Cerebellar cortex (tissue), 1 donor: ENCODE measurements around the gene PDE3B.
"Not testable (repeated sequence)": the region's sequence is repeated elsewhere in the genome, so short reads cannot be mapped to it uniquely, and the experiment has no call there.

ENCODE experiments used
- DNase-seq: peaks from one replicate; pipeline ENCODE4 v3.0.0-alpha.2; 2015; ENCODE audit warnings: low spot score

PDE3B gene

DNA sequence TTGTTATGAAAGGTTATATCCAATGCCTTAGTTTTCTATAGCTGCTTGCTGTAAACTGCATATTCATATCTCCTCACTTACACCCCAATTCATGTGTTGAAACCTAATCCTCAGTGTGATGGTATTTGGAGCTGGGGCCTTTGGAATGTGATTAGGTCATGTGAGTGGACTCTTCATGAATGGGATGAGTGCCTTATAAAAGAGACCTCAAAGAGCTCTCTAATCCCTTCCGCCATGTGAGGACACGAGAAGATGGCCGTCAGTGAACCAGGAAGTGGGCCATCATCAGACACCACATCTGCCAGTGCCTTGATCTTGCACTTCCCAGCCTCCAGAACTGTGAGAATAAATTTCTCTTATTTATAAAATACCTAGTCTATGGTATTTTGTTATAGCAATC, 169.2 kb downstream of the PDE3B start:
- DNase-seq, result no peak

DNA sequence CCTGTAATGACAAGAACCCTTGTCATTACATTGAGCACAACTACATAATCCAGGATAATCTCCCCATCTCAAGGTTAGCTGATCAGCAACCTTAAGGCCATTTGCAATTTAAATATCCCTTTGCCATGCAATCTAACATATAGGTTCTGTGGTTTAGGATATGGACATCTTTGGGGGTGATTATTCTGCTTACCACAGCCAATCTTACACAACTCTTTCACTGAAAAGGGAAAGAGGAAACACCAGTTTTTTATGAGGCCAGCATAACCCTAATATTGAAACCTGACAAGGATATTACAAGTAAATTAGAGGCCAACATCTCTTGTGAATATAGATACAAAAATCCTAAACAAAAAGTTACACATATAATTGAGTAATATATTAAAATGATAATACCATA, 169.9 kb downstream of the PDE3B start:
- no peak for DNase-seq

- DNase-seq, result no peak
Measured at GRCh38 chr11:14818779-14819178, 175.2 kb downstream of the PDE3B start.

- DNase-seq, result no peak
Measured at GRCh38 chr11:14819596-14819995, 176.0 kb downstream of the PDE3B start.

- DNase-seq, result no peak
Measured at GRCh38 chr11:14821031-14821430, 177.4 kb downstream of the PDE3B start.

- no peak for DNase-seq
Measured at GRCh38 chr11:14826600-14826999, 183.0 kb downstream of the PDE3B start.

- DNase-seq, result no peak
Measured at GRCh38 chr11:14835496-14836492, 192.2 kb downstream of the PDE3B start.

DNA sequence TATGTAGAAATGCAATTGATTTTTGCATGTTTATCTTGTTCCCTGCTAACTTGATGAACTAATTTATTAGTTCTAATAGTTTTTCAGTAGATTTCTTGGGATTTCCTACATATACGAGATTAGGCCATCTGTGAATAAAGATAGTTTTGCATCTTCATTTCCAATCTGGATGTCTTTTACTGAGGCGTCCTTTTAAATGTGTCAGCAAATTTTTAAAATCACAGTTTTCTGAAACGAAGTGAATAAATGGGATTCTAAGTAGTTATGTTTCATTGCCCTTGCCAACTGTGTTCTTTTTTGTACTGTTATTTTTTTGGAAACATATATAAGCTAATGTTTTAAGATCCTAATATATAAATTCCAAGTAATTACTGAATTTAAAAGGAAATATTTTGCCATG, 198.4 kb downstream of the PDE3B start:
- DNase-seq, result no peak

GRCh38 chr11:14852571-14853177, 209.1 kb downstream of the PDE3B start:
- DNase-seq, result no peak

GRCh38 chr11:14854057-14854456, 210.5 kb downstream of the PDE3B start:
- no peak for DNase-seq

GRCh38 chr11:14855890-14856289, 212.3 kb downstream of the PDE3B start:
- DNase-seq, result no peak

- no peak for DNase-seq
Measured at GRCh38 chr11:14857621-14858020, 214.0 kb downstream of the PDE3B start.

- no peak for DNase-seq
Measured at GRCh38 chr11:14858404-14858803, 214.8 kb downstream of the PDE3B start.

GRCh38 chr11:14860511-14860910, 216.9 kb downstream of the PDE3B start:
- no peak for DNase-seq

DNA sequence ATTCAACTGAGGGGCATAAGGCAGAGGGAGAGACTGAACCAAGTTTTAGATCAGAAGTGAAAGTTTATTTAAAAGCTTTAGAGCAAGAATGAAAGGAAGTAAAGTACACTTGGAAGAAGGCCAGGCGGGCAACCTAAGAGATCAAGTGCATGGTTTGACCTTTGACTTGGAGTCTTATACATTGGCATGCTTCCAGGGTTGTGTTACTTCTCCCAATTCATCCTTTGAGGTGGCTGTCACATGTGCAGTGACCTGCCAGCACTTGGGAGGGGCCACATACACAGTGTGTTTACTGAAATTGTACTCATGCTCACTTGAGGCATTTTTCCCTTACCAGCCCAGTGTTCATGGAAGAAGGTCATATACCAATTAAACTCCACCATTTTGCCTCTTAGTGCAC, 218.1 kb downstream of the PDE3B start:
- DNase-seq, result no peak

- DNase-seq, result not testable (repeated sequence)
Measured at GRCh38 chr11:14863775-14864174, 220.2 kb downstream of the PDE3B start.

DNA sequence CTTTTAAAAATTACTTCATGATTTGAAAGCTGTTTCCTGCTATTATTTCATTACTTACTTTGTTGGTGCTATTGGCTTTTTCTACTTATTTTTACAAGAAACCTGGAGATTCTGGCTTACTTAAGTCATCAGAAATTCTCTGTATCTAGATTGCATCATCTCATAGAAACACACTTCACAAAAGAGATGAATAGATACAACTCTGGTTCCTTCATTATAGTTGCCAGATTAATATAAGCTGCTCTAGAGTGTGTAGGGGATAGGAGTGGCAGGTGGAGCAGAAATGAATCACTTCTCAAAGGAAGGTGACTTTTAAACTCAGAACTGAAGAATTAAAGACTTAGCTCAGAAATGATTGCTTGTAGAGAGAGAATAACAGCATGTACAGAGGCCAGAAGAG, 228.4 kb downstream of the PDE3B start:
- no peak for DNase-seq

DNA sequence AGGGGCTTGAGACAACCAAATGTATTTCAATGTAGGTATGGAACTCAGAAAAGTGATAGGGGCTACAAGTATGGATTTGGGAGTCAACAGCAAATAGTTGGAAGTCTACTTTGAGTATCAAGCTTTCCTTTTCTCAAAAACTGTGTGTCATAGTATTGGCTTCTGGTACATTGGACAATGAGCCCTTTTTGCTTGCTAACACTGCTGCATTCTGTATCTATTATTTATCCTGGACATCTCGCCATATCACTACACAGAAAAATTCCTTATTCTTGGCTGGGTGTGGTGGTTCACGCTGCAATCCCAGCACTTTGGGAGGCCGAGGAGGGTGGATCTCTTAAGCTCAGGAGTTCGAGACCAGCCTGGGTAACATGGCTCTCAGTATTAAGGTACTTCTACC, 230.0 kb downstream of the PDE3B start:
- DNase-seq, result no peak

GRCh38 chr11:14875163-14875562, 231.6 kb downstream of the PDE3B start:
- DNase-seq, result no peak

- DNase-seq, result peak; percentile 48
Measured at GRCh38 chr11:14881576-14882193, 238.1 kb downstream of the PDE3B start.

GRCh38 chr11:14882196-14882595, 238.6 kb downstream of the PDE3B start:
- no peak for DNase-seq

GRCh38 chr11:14883683-14884082, 240.1 kb downstream of the PDE3B start:
- DNase-seq, result not testable (repeated sequence)
